SK-N-SH (cell line): ENCODE measurements around the gene TBCEL. TPM values are rescaled to one million over a fixed set of nuclear protein-coding genes. Genes with fewer than 3 reads are reported as not detected.

Source experiments
- CTCF ChIA-PET: fragments of 300-600, 350-600 bp; formaldehyde crosslinking; extraction: SDS; loops from one replicate; lab custom pipeline; 2021; lab: Yijun Ruan, JAX
- POLR2A ChIA-PET: fragments of 350-600 bp; sonication (Branson Sonifier 250); formaldehyde crosslinking; extraction: SDS; loops from one replicate; lab custom pipeline; 2020; ENCODE audit warnings: antibody characterized with exemption, inconsistent platforms; lab: Yijun Ruan, JAX
- DNase-seq: peaks from one replicate; pipeline ENCODE4 v3.0.0; 2012
- H2AFZ ChIP-seq: fragments of 200-600 bp; sonication (generic); 2 replicates; pipeline ENCODE4 v1.8.1; 2016; ENCODE audit warnings: antibody characterized with exemption, mild to moderate bottlenecking, low read depth
- H3F3A ChIP-seq: fragments of 200-600 bp; sonication (generic); replicated peaks from 2 replicates; pipeline ENCODE3; 2016; ENCODE audit warnings: antibody characterized with exemption, mild to moderate bottlenecking; ENCODE audit not compliant: insufficient read depth
- H3K27ac ChIP-seq, 2 experiments: fragments of 200-500 bp in 1 of 2; fragments of 200-600 bp in 1 of 2; sonication (Bioruptor generic) in 1 of 2; sonication (generic), shearing (Covaris generic) in 1 of 2; 2 replicates each; pipeline versions ENCODE4 v1.5.1 to v1.6.1; 2014 to 2016; ENCODE audit warnings: low read depth in 2 of 2, inconsistent platforms in 1 of 2, low read length in 1 of 2, mild to moderate bottlenecking in 1 of 2, mixed read lengths in 1 of 2
- H3K27me3 ChIP-seq: fragments of 200-600 bp; sonication (generic), shearing (Covaris generic); 2 replicates; pipeline ENCODE4 v1.6.1; 2016; ENCODE audit warnings: mixed run types; ENCODE audit not compliant: insufficient read depth
- H3K36me3 ChIP-seq, 2 experiments: fragments of 200-500 bp in 1 of 2; fragments of 200-600 bp in 1 of 2; sonication (Bioruptor generic) in 1 of 2; sonication (generic) in 1 of 2; replicated peaks in 1 of 2; 2 replicates each; pipeline versions ENCODE3 to v1.5.1; 2014 to 2016; ENCODE audit warnings: low read length in 1 of 2, mild to moderate bottlenecking in 1 of 2; ENCODE audit not compliant: insufficient read depth in 2 of 2, control insufficient read depth in 1 of 2
- H3K4me1 ChIP-seq, 2 experiments: fragments of 200-500 bp in 1 of 2; fragments of 200-600 bp in 1 of 2; sonication (Bioruptor generic) in 1 of 2; sonication (generic), shearing (Covaris generic) in 1 of 2; 2 replicates each; pipeline versions ENCODE4 v1.5.1 to v1.6.1; 2014 to 2016; ENCODE audit warnings: low read depth in 1 of 2, low read length in 1 of 2, mixed run types in 1 of 2; ENCODE audit not compliant: insufficient read depth in 2 of 2, control insufficient read depth in 1 of 2
- H3K4me2 ChIP-seq: fragments of 200-600 bp; sonication (generic), shearing (Covaris generic); 2 replicates; pipeline ENCODE4 v1.6.1; 2017; ENCODE audit warnings: mixed run types
- H3K4me3 ChIP-seq, 2 experiments: fragments of 200-500 bp in 1 of 2; fragments of 200-600 bp in 1 of 2; sonication (Bioruptor generic) in 1 of 2; sonication (generic), shearing (Covaris generic) in 1 of 2; 2 replicates each; pipeline versions ENCODE4 v1.5.1 to v1.8.1; 2014 to 2016; ENCODE audit warnings: low read depth in 2 of 2, inconsistent platforms in 1 of 2, low read length in 1 of 2, mild to moderate bottlenecking in 1 of 2, mixed read lengths in 1 of 2, moderate library complexity in 1 of 2
- H3K79me2 ChIP-seq: fragments of 200-600 bp; sonication (generic); 2 replicates; pipeline ENCODE4 v1.8.1; 2017; ENCODE audit warnings: mild to moderate bottlenecking; ENCODE audit not compliant: insufficient read depth
- H3K9ac ChIP-seq: fragments of 200-600 bp; sonication (generic); 2 replicates; pipeline ENCODE4 v1.6.1; 2017; ENCODE audit warnings: mixed run types
- H3K9me2 ChIP-seq: fragments of 200-600 bp; sonication (generic); 2 replicates; pipeline ENCODE4 v1.6.1; 2017; ENCODE audit warnings: mixed run types
- H3K9me3 ChIP-seq: fragments of 200-600 bp; sonication (generic); 2 replicates; pipeline ENCODE4 v1.6.1; 2017; ENCODE audit warnings: mixed run types, mild to moderate bottlenecking, moderate library complexity
- H4K20me1 ChIP-seq: fragments of 200-600 bp; sonication (generic); 2 replicates; pipeline ENCODE4 v1.6.1; 2017; ENCODE audit warnings: mild to moderate bottlenecking, mixed run types; ENCODE audit not compliant: insufficient read depth
- CHD2 ChIP-seq: fragments of 150-350 bp; IDR thresholded peaks from 2 replicates; pipeline ENCODE4 v1.6.1; 2018; ENCODE audit warnings: low read length; ENCODE audit not compliant: partially characterized antibody
- EZH2phosphoT487 ChIP-seq: fragments of 200-600 bp; sonication (generic); IDR thresholded peaks from 2 replicates; pipeline ENCODE4 v1.6.1; 2017; ENCODE audit warnings: low read depth, mixed run types, mild to moderate bottlenecking, antibody characterized with exemption, moderate library complexity, borderline replicate concordance
- FOSL2 ChIP-seq: IDR thresholded peaks from 2 replicates; pipeline ENCODE4 v1.4.0; 2012; ENCODE audit warnings: low read depth, mild to moderate bottlenecking, moderate library complexity, borderline replicate concordance
- FOXM1 ChIP-seq: IDR thresholded peaks from 2 replicates; pipeline ENCODE4 v1.4.0; 2012; ENCODE audit warnings: low read depth, mild to moderate bottlenecking
- GABPA ChIP-seq: IDR thresholded peaks from 2 replicates; pipeline ENCODE4 v1.4.0; 2012; ENCODE audit warnings: low read depth, mild to moderate bottlenecking
- IRF3 ChIP-seq: fragments of 150-350 bp; IDR thresholded peaks from 2 replicates; pipeline ENCODE4 v1.6.1; 2016; ENCODE audit warnings: mild to moderate bottlenecking, low read depth, low read length
- MAX ChIP-seq: IDR thresholded peaks from 2 replicates; pipeline ENCODE4 v1.4.0; 2012; ENCODE audit warnings: low read depth
- MEF2A ChIP-seq: IDR thresholded peaks from 2 replicates; pipeline ENCODE4 v1.4.0; 2012; ENCODE audit warnings: low read depth, borderline replicate concordance
- MXI1 ChIP-seq: IDR thresholded peaks from 2 replicates; pipeline ENCODE4 v1.6.1; 2012; ENCODE audit warnings: mild to moderate bottlenecking, low read depth, low read length, improper control_type of control experiment
- NRF1 ChIP-seq: IDR thresholded peaks from 2 replicates; pipeline ENCODE4 v1.6.1; 2012; ENCODE audit warnings: low read depth, mild to moderate bottlenecking, low read length
- PBX3 ChIP-seq: IDR thresholded peaks from 2 replicates; pipeline ENCODE4; 2012
- POLR2AphosphoS5 ChIP-seq: IDR thresholded peaks from 2 replicates; pipeline ENCODE4 v1.6.1; 2012; ENCODE audit warnings: low read depth, low read length
- RCOR1 ChIP-seq: fragments of 150-350 bp; IDR thresholded peaks from 2 replicates; pipeline ENCODE4 v1.6.1; 2017; ENCODE audit warnings: antibody characterized with exemption, low read length
- REST ChIP-seq: IDR thresholded peaks from 2 replicates; pipeline ENCODE4 v1.6.1; 2012; ENCODE audit warnings: mild to moderate bottlenecking, low read depth, low read length, moderate library complexity
- RXRA ChIP-seq: IDR thresholded peaks from 2 replicates; pipeline ENCODE4 v1.4.0; 2012; ENCODE audit warnings: low read depth, mild to moderate bottlenecking, borderline replicate concordance
- SIN3A ChIP-seq: IDR thresholded peaks from 2 replicates; pipeline ENCODE4 v1.6.1; 2012; ENCODE audit warnings: low read depth, mild to moderate bottlenecking, low read length, moderate library complexity, borderline replicate concordance
- USF1 ChIP-seq: IDR thresholded peaks from 2 replicates; pipeline ENCODE4 v1.4.0; 2012; ENCODE audit warnings: low read depth, borderline replicate concordance
- USF2 ChIP-seq: fragments of 150-350 bp; IDR thresholded peaks from 2 replicates; pipeline ENCODE4 v1.6.1; 2017; ENCODE audit warnings: antibody characterized with exemption, low read length, low read depth, borderline replicate concordance
- YY1 ChIP-seq: IDR thresholded peaks from 2 replicates; pipeline ENCODE4 v1.4.0; 2012; ENCODE audit warnings: low read depth, mild to moderate bottlenecking
- ZBTB33 ChIP-seq: IDR thresholded peaks from 2 replicates; pipeline ENCODE4 v1.4.0; 2012; ENCODE audit warnings: low read depth, borderline replicate concordance
- WGBS: methylation state at CpG from one replicate; pipeline ENCODE4 v1.1.6; 2017; ENCODE audit warnings: low lambda C conversion rate; 5-methylcytosine and 5-hydroxymethylcytosine counted together
- polyA plus RNA-seq, 3 experiments: library from polyadenylated mRNA; depleted of rRNA; stranded (reverse); fragments of >200 nt; gene quantifications; 2 replicates each; pipeline ENCODE4 v1.2.3, GENCODE V29; 2012

Gene TBCEL
- polyA plus RNA-seq (2012; rRNA removed): 5.9 and 8.4 TPM in 2 replicates
- 9.1 and 9.8 TPM in 2 replicates for polyA plus RNA-seq (2012; cell fraction: cytosol; rRNA removed)
- 6.2 and 18.1 TPM in 2 replicates for polyA plus RNA-seq (2012; cell fraction: nucleus; rRNA removed)

GRCh38 chr11:121023848-121024751 lies at the start of gene TBCEL:
Gene TBCEL (plus strand): TSS chr11:121024102. CDS start chr11:121045691, 21,589 bp downstream.
- H3K79me2 ChIP-seq: peaks cover 46% of the 10 kb centered on the region
- peak; percentile 100 for DNase-seq
- H3K4me3 ChIP-seq: peak within 1 kb of the TSS; percentile 74 to 96
- peaks cover 0 to 7% of the 10 kb centered on the region in 2 experiments for H3K36me3 ChIP-seq
- POLR2A ChIA-PET: interaction anchor here (0.6 to 1.8 kb wide), 5 partner anchors 11 to 496 kb away, joined by 3 to 4 read pairs (median 3); no protein-coding TSS in a partner anchor
- H3K4me2 ChIP-seq: peak within 1 kb of the TSS; percentile 92
- peak within 1 kb of the TSS; percentile 86 for H3K9ac ChIP-seq
- H3K27me3 ChIP-seq: no peaks in the 10 kb centered on the region
- H3K9me2 ChIP-seq: no peaks in the 10 kb centered on the region
- 4% methylated on average over 31 of the region's 54 CpGs for WGBS
- CTCF ChIA-PET: interaction anchor here (0.9 to 2.2 kb wide), 6 partner anchors 16 to 513 kb away, joined by 3 to 5 read pairs (median 4); partner anchors contain the start of gene GRIK4
- H4K20me1 ChIP-seq: peaks cover 17% of the 10 kb centered on the region; the same call in 1 of the 2 replicates
- peaks cover 6 to 18% of the 10 kb centered on the region in 2 experiments; a peak in 3 of 4 replicates for H3K4me1 ChIP-seq
- H3K9me3 ChIP-seq: no peaks in the 10 kb centered on the region
- H3F3A ChIP-seq: no peaks in the 10 kb centered on the region
- peak within 1 kb of the TSS; percentile 83 for H2AFZ ChIP-seq
- H3K27ac ChIP-seq: peak within 1 kb of the TSS; percentile 35 to 76; a peak in 3 of 4 replicates
- no peak for TF ChIP-seq RCOR1
- no peak for TF ChIP-seq MEF2A
- TF ChIP-seq REST: 0 out of 2 replicates have a peak, but pooled peaks have one; percentile 14
- TF ChIP-seq GABPA: peak; percentile 84
- TF ChIP-seq USF2: peak; percentile 95
- peak; percentile 97 for TF ChIP-seq MAX
- peak; percentile 94 for TF ChIP-seq MXI1
- TF ChIP-seq IRF3: no peak
- peak; percentile 43 for TF ChIP-seq CHD2
- no peak for TF ChIP-seq PBX3
- TF ChIP-seq YY1: no peak
- TF ChIP-seq POLR2AphosphoS5: no peak
- no peak; the same call in 1 of the 2 replicates for TF ChIP-seq FOXM1
- no peak for TF ChIP-seq FOSL2
- peak; percentile 98 for TF ChIP-seq USF1
- TF ChIP-seq NRF1: no peak
- no peak for TF ChIP-seq ZBTB33
- TF ChIP-seq EZH2phosphoT487: no peak
- TF ChIP-seq SIN3A: no peak
- TF ChIP-seq RXRA: peak; percentile 47; the same call in 1 of the 2 replicates
